NCI-H510A (cell line): ENCODE data around the gene LRRC47.

ENCODE experiments used
- DNase-seq: peaks from one replicate; lab custom pipeline; 2025; lab: John Stamatoyannopoulos, UW

Gene LRRC47

DNA sequence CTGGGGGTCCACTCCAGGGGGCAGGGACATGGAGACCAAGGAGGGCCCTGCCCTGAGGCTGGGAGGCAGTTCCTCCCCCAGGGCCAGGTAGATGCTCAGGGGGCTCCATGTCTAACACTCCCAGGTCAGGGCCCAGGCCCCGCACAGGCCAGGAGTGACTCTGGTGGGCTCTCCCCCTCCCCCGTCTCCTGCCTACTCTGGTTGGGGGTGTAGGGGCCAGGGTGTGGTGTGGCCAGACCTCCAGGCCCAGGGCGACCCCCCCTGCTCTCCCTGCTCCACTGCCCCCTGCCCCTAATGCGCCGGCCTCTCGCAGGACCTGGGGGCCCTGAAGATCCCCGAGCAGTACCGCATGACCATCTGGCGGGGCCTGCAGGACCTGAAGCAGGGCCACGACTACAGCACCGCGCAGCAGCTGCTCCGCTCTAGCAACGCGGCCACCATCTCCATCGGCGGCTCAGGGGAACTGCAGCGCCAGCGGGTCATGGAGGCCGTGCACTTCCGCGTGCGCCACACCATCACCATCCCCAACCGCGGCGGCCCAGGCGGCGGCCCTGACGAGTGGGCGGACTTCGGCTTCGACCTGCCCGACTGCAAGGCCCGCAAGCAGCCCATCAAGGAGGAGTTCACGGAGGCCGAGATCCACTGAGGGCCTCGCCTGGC lies 63.7 kb downstream of the LRRC47 start:
- no peak for DNase-seq

- no peak for DNase-seq
These were observed 64.5 kb downstream of the LRRC47 start for GRCh38 chr1:3731583-3732433.

DNA sequence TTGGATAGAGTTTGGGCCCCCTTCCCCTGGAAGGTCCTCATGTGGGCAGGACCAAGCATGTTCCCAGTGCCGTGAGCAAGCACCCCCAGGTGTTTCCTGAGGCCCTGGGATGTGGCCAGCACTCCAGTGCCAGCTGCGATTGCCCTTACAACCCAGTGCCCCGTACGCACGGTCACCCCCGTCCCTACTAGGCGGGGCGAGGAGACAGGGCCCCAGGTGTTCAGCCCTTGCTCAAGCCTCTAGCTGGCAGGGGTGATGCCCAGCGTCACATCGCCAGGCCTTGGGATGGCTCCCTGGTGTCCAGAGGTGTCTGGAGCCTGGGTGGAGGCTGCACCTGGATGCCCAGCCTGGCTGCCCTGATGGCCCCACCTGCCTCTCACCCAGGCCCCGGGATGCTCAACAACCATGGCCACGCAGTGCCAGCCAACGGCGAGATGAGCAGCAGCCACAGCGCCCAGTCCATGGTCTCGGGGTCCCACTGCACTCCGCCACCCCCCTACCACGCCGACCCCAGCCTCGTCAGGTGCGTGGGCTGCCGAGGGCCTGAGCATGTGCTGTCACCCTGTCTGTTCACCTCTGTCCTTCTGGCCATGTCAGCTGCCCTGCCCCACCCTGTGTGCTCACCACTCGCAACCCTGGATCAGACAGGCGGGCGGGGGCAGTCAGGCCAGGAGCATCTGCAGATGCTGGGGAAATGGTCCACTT lies 65.6 kb downstream of the LRRC47 start:
- DNase-seq = no peak

DNA sequence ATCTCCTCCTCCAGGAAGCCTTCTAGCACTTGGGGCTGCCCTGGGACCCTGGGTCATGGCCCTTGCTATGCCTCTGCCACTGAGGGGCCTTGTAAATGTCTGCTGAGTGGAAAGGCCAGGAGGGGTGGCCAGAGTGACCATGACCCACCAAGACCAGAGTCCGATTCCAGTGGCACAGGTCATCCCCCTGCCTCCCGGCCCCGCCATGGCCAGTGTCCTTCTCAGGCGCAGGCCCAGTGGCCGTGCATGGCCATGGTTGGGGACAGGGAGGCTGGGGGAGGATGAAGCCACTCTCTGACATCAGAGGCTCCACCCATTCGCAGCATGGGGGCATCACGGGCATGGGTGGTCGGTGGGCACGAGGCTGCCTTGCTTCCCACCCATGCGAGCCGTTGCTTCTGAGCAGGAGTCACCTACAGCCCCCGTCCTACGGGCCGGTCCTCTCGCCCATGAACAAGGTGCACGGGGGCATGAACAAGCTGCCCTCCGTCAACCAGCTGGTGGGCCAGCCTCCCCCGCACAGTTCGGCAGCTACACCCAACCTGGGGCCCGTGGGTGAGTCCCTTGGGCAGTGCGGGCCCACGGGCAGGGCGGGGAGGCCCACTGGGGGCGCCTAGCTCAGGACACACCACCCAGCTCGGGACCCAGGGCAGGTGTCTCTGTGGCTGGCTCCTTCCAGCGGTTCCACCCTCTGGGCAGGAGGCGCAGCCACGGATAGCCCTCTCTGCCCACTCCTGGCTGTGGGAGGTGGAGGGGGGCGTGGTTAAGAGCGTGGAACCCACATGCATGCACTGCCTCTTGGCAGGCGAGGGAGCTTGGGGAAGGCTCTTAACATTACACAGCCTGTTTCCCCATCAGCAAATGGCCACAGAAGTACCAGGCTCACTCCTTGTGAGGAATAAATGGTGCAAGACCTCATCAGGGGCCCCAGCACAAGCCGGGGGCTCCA lies 66.4 kb downstream of the LRRC47 start:
- no peak for DNase-seq
